Measurements from ENCODE around the gene LRRC41. TPM values are rescaled to one million over a fixed set of nuclear protein-coding genes. Genes with fewer than 3 reads are reported as not detected.
A peak's percentile ranks its signal among the peaks of the same experiment; 100 is the strongest.

LRRC41 gene
- total RNA-seq (10 to 100 TPM; 38.2 to 57.2 (median 47.6) TPM), polyA plus RNA-seq (10 to 100 TPM; 13.3 to 24.3 (median 16.5) TPM)
- long read RNA-seq, donor 1, full-length matches to known transcripts, result 11 of 468 reads
- long read RNA-seq, donor 1, partial matches to known transcripts, result 82 of 468 reads
- long read RNA-seq, donor 1, other reads (novel, unspliced or antisense), result 375 of 468 reads
- long read RNA-seq, donor 2, full-length matches to known transcripts, result 12 of 12 reads
- long read RNA-seq, donor 2, partial matches to known transcripts, result 0 of 12 reads
- long read RNA-seq, donor 2, other reads (novel, unspliced or antisense), result 0 of 12 reads

- peaks cover 0 to 11% (median 0%) of the 10 kb centered on the region in 6 donors for H3K36me3 ChIP-seq
- H3K27me3 ChIP-seq (replicated peaks in 1 of 7), result no peaks in the 10 kb centered on the region
- H3K4me3 ChIP-seq, result peak within 1 kb of the TSS; percentile 48 to 89 (median 78)
- H3K27ac ChIP-seq, result peak within 1 kb of the TSS; percentile 78 to 97 (median 96)
- peaks cover 26 to 87% (median 64%) of the 10 kb centered on the region in 6 donors for H3K4me1 ChIP-seq
- intact Hi-C loops (cut with DNase I; ENCODE audit: low total_unique reads), result loop anchor here (5.0 kb wide), 2 partner anchors 39 to 56 kb away; partner anchors contain the start of genes NSUN4 and RAD54L
- DNase-seq, result peak; percentile 98
- 0 to 2% (median 1%) methylated on average over 33 to 61 of the region's 61 CpGs for WGBS, 5 donors
- TF ChIP-seq CTCF (IDR thresholded peaks at IDR 0.05 in 8 of 11, conservative IDR thresholded peaks at IDR 0.05 in 3 of 11), result peak in 4 of 11 experiments; percentile 16 to 42 (median 23)
- peak; percentile 98 to 100 (median 100) for TF ChIP-seq POLR2AphosphoS5 (IDR thresholded peaks at IDR 0.05)
- peak; percentile 66 to 88 (median 73) for TF ChIP-seq POLR2A (IDR thresholded peaks at IDR 0.05)
- no peaks in the 10 kb centered on the region for H3K9me3 ChIP-seq
These were observed at the start of gene LRRC41, which contains the start of gene UQCRH for GRCh38 chr1:46303038-46303871. TSS of gene LRRC41 (minus strand) at chr1:46303616. CDS start at chr1:46303322, 294 bp downstream. TSS of gene UQCRH (plus strand) at chr1:46303698. CDS start at chr1:46303767, 69 bp downstream.

GRCh38 chr1:46352363-46352762, 48.9 kb upstream of the LRRC41 start:
- peaks cover 3 to 98% (median 72%) of the 10 kb centered on the region in 6 donors for H3K36me3 ChIP-seq
- WGBS, 5 donors, result 77 to 99% (median 92%) methylated on average over 2 of the region's 2 CpGs
- no peaks in the 10 kb centered on the region for H3K27me3 ChIP-seq (replicated peaks in 1 of 7)
- H3K9me3 ChIP-seq, result no peaks in the 10 kb centered on the region
- TF ChIP-seq CTCF (IDR thresholded peaks at IDR 0.05 in 8 of 11, conservative IDR thresholded peaks at IDR 0.05 in 3 of 11) (no peak), POLR2AphosphoS5 (IDR thresholded peaks at IDR 0.05) (no peak), POLR2A (IDR thresholded peaks at IDR 0.05) (no peak)
- H3K27ac ChIP-seq, result no peak overlapping the region
- intact Hi-C loops (cut with DNase I; ENCODE audit: low total_unique reads), result no loop called here
- no peak for DNase-seq
- no peak overlapping the region for H3K4me3 ChIP-seq
- H3K4me1 ChIP-seq, result peaks cover 0 to 24% (median 8%) of the 10 kb centered on the region in 6 donors

GRCh38 chr1:46345281-46345680, 41.9 kb upstream of the LRRC41 start:
- Histone ChIP-seq H3K36me3 (peaks cover 0 to 85% (median 48%) of the 10 kb centered on the region in 6 donors), H3K27me3 (replicated peaks in 1 of 7) (no peaks in the 10 kb centered on the region), H3K27ac (no peak overlapping the region), H3K4me3 (no peak overlapping the region), H3K4me1 (peaks cover 0 to 65% (median 20%) of the 10 kb centered on the region in 6 donors), H3K9me3 (no peaks in the 10 kb centered on the region)
- DNase-seq, result no peak
- intact Hi-C loops (cut with DNase I; ENCODE audit: low total_unique reads), result no loop called here
- no peak for TF ChIP-seq CTCF (IDR thresholded peaks at IDR 0.05 in 8 of 11, conservative IDR thresholded peaks at IDR 0.05 in 3 of 11)
- TF ChIP-seq POLR2AphosphoS5 (IDR thresholded peaks at IDR 0.05), result no peak

Data from spleen (tissue), 13 donors.